GM19025 (cell line): ENCODE data around the gene NOL12.

Experiments used
- ATAC-seq: cut with Tn5 transposase; IDR thresholded peaks from one replicate; pipeline ENCODE4 v1.9.1; 2021; ENCODE audit warnings: mild to moderate bottlenecking, low read depth, moderate library complexity; ENCODE audit not compliant: unreplicated experiment

NOL12 gene

DNA sequence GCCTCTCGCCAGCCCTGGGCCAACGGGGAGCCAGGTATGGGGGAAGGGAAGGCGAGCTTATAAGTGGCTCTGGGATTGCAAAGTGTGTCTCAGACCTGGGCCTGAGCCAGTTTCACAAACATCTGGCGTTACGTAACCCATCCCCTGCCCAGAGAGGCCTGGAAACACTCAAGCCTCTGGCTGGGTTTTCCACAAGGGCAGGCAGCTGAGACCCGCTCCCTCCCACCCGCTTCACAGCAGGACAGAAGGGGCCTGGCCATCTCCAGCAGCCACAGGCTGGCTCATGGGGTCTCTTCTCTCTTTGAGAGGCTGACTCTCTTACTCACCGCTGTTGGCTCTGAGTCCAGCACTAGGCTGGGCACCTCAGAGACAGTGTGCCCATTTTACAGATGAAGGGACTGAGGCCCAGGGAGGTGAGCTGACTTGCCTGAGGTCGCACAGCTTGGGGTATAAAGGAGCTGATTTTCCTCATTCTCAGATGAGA is 55.2 kb downstream of the NOL12 start:
- ATAC-seq, result no peak

DNA sequence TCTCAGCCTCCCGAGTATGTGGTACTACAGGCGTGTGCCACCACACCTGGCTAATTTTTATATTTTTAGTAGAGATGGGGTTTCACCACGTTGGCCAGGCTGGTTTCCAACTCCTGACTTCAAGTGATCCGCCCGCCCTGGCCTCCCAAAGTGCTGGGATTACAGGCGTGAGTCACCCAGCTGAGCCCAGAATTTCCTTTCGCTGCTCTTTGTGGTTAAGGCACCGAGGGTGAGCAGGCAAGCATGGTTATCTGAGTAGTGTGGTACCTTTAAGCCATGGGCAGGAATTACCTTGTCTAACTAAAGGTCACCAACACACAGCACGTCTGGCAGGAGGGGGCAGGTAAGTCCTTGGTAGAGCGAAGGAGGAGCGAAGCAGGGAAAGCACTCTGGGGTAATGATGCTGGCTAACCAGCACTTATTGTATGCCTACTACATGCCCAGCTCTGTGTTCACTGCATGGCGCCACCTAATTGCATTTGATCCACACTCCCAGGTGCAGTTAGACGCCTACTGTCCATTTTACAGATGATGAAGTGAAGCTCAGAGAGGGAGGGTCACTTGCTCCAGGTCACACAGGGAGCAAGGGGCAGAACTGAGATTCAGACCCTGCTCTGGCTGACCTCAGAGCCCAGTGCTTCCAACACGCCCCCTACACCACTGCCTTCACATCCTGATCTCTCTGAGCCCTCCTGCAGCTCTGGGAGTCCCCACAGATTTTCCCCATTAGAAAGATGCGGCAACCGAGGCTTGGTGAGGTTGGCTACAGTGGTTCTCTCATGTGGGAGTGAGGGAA is 56.4 kb downstream of the NOL12 start:
- no peak for ATAC-seq
